ENCODE results near the gene HOXA4.

HOXA4 gene

DNA sequence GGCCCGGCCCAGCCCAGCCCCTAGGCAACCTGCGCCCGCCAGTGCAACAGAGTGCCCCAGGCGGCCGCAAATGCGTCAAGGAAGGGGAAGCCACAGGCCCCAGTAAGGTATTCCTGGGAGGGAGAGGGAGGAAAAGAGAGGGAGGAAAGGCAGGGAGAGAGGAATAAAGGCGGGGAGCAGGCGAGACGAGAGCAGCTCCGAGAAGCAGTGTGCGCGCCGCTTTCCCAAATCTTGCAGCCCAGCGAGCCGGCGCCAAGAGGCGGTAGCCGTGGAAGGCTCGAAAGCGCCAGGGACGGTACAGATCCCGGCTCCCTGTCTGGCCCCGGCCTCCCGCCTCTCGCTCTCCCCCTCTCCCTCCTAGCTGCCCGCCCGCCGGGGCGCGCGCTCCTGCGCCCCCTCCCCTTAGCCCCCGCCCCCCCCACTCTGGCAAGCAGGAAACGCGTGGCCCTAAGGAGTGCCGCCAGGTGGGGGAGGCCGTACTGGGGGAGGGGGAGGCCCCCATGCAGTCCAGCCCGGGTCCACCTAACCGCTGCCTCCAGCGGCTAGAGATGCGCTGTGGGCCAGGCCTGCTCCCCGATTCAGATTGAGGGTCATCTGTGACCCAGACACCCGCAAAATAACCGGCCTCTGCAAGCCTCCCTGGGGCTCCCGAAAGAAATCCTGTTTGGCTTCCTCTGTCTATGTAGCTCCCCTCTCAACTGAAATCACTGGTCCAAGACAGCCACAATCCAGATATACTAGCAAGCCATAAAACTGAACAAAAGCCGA is 39.3 kb upstream of the HOXA4 start:
- peak; percentile 47 to 61 for DNase-seq

DNA sequence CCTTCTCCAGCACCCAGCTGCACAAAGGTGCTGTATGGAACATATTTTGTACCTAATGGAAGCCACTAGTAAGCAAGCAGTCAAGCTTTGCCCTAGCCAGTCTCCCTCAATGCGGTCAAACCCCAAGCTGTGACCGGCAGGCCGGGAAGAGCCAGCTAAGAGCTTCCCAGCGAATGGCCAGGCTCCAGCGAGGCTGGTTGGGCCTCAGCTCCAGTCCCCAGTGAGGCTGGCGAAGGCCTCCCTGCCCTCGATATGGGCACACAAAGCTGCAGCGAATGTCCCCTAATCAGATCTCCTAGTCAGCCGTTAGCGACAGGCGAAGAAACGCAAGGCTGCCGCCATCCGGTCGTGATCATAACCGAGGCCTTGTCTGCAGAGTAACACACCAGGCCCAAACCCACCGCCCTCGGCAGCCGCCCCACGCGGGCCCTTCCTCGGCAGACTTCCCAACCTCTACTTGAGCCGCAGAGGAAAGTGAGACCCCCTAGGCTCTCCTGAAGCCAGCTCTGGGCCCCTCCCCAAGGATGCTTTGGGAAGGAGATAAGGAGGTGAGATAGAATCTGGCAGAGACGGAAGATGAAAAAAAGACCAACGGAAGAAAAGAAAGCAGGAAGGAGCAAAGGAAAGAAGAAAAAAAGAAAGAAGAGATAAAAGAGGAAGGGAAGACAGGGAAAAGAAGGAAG is 37.8 kb upstream of the HOXA4 start:
- DNase-seq: peak in 1 of 2 experiments; percentile 38

DNA sequence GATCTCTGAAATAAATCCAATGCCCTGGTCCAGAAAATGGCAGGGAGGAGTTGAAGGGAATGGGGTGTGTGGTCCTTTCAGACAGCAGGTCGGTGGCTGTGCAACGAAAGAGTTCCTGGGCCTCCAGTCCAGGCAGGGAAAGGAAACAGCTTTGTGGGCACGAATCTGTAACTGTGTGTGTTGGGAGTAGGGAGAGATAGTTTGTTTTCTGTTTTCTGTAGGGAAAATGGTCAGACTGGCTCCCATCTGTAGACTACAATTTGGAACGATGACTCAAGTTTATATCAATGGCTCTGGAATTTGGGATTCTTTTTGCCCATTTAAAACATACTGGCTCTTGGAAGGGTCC is 37.3 kb upstream of the HOXA4 start:
- DNase-seq: peak in 1 of 2 experiments; percentile 34

DNA sequence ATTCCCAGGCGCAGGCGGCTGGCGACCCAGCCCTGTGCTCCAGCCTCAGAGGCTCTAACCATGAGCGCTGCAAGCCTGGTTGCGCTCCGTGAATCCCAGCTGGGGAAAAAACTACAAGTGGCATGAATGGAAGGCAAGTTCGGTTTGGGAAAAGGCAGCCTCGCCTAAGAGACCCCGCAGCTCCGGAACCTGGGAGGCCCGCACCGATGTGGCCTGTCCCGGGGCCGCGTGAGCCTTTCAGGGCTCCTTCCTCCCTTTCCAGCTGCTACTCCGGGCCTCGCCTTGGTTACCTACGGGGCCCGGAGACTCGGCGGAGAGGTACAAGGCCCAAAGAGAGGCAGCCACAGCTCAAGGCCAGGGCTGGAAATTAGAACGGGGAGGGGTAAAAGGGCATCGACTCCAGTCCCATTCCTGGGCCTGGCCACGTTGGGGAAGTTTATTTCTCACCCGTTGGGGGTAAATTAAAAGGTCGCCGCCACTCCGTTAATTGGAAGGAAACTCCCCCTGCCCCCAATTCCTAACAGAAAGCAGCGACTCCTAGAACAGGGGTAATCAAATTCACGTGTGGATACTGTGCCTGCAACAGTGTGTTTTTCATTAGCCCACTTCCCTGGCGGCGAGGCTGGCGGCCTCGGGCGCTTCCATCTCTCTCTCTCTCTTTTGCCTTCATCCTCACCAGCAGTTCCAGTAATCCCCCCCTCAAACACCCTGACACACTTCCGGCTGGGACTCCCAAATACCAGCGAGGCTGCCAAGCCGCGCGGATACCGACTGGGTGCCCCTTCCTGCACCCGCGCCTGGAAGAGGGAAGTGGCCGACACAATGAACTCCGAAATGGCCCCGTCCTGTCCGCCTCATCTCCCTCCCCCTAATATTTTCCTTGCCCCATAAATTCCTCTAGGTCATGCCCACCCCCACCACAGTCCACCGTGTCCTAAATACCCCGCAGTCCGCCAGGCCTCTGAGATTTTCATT is 36.3 kb upstream of the HOXA4 start:
- DNase-seq: no peak

DNA sequence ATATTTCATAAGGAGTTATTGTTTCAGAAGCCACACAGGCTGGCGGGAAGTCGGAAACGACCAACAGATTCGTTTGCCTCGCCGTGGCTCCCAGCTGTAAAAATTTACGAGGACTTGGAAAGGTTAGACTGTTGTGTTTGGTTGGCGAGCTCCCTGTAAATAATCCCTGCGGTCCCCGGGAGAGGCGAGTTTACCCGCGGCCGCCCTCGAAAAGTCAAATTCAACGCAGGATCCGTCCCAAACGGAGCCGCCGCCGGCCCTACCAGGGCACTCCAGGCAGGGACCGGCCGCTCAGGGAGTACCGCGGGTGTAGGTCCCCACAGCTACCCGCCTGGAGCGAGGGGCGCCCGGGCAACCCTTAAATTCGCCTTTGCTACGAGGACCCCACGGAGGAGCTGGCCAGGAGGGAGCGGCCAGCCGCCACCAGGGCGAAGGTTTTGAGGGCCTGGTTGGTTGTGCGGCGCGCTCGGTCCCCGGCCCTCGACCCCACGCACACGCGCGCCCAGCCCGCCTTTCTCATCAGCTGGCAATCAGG is 35.5 kb upstream of the HOXA4 start:
- no peak for DNase-seq

DNA sequence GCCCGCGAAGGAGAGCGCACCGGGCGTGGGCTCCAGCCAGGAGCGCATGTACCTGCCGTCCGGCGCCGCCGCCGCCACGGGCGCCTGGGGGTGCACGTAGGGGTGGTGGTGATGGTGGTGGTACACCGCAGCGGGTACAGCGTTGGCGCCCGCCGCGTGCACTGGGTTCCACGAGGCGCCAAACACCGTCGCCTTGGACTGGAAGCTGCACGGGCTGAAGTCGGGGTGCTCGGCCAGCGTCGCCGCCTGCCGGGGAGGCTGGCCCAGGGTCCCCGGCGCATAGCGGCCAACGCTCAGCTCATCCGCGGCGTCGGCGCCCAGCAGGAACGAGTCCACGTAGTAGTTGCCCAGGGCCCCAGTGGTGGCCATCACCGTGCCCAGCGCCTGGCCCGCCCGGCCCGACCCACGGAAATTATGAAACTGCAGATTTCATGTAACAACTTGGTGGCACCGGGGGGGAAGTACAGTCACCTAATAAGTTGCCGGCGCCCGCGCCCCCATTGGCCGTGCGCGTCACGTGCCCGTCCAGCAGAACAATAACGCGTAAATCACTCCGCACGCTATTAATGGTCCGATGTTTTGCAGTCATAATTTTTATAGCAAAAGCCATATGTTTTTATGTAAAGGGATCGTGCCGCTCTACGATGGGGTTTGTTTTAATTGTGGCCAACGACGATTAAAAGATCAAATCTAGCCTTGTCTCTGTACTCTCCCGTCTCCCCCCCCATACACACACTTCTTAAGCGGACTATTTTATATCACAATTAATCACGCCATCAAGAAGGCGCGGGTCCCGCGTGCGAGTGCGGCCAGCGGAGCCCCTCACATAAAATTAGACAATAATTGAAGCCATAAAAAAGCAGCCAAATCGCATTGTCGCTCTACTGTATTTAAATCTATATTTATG is 34.8 kb upstream of the HOXA4 start, which contains the start of gene HOXA9:
Gene HOXA9 (minus strand): TSS at position 449 of the 907 bp plus-strand sequence. CDS start 80 bp downstream, at position 369.
- no peak for DNase-seq

DNA sequence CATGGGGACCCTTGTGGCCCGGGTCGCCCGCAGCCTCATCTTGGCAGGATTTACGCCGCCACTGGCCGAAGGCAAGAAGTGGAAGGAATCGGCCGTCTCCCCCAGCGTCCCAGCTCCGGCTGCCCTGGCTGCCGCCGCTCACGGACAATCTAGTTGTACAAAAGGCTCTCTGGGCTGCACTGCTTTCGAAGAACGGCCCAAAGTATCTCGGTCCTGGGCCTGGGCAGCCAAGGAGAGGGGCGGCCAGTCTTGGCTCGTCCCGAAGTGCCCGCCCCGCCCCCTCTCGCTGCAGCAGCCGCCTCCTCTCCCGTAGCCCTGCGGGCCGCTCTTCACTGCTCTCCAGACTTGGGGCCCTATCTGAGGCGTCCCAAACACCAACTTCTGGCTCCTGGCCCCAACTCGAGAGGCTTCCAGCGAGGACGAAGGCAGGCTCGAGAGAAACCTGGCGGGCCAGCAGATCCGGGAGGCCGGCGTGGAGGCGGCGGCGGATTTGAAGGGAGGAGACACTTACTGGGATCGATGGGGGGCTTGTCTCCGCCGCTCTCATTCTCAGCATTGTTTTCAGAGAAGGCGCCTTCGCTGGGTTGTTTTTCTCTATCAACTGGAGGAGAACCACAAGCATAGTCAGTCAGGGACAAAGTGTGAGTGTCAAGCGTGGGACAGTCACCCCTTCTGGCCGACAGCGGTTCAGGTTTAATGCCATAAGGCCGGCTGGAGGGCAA is 34.0 kb upstream of the HOXA4 start:
- DNase-seq: no peak

DNA sequence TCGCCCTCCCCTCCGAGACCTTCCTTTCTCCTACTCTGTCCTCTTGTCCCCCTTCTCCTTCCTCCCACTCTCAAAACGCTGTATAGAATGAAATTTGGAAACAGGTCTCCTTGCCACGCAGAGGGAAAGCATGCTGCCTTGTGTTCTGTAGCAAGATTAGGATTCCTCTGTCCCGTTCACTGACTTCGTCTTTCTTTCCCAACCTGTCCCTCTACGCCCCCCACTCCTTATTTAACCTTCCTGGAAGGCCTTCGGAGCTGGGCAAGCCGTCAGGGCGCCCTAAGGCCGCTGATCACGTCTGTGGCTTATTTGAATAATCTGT is 33.4 kb upstream of the HOXA4 start:
- no peak for DNase-seq

DNA sequence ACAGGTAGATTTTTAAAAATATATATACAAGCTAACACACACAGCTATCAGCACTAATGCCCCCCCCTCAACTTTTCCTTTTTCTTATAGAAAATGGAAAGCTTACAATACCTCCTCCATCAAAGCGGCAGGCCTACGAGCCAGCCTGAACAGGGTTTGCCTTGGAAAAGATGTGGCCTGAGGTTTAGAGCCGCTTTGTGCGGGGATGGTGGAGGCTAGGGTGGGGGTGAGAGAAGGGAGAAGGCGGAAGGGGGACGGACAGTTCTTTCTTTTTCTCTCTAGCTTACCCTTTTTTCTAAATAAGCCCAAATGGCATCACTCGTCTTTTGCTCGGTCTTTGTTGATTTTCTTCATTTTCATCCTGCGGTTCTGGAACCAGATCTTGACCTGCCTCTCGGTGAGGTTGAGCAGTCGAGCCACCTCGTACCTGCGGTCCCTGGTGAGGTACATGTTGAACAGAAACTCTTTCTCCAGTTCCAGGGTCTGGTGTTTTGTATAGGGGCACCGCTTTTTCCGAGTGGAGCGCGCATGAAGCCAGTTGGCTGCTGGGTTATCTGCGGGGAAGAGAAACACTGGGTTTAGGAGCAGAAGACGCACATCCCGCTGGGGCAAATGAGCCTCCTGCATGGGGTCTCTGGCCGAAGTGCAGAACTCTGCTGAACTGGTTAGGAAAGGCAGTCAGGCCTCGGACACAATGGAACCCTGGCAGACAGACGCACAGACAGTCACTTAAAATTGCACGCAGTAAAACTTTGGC is 32.9 kb upstream of the HOXA4 start:
- no peak for DNase-seq

DNA sequence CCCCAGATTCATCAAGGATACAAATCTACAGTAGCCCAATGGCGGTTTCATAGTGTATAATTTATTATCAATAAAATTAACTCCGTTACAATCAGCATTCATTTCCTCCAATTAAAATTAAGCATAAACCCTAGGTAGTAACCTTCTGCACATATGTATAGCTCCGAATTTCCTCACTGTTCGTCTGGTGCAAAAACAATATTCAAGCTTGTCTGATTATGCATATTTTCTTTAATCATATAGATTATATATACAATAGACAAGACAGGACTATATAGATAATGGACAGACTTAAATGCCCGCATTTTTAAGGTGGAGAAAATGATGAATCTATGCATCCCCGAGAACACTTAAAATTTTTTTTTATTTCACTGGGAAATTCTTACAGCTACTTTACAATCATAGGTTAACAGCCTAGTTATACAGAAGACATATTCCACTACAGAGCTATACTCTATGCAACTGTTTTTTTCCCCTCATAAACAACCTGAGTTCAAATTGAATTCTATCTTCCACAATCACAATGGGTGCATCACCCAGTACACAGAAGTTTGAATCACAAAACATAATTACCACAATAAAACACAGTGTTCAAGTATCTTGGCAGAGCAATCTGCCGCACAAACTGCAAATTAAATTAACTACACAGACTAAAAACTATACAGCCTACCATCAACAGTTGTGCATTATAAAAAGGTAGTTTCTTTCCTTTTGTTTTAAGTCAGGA is 32.2 kb upstream of the HOXA4 start:
- DNase-seq: no peak

DNA sequence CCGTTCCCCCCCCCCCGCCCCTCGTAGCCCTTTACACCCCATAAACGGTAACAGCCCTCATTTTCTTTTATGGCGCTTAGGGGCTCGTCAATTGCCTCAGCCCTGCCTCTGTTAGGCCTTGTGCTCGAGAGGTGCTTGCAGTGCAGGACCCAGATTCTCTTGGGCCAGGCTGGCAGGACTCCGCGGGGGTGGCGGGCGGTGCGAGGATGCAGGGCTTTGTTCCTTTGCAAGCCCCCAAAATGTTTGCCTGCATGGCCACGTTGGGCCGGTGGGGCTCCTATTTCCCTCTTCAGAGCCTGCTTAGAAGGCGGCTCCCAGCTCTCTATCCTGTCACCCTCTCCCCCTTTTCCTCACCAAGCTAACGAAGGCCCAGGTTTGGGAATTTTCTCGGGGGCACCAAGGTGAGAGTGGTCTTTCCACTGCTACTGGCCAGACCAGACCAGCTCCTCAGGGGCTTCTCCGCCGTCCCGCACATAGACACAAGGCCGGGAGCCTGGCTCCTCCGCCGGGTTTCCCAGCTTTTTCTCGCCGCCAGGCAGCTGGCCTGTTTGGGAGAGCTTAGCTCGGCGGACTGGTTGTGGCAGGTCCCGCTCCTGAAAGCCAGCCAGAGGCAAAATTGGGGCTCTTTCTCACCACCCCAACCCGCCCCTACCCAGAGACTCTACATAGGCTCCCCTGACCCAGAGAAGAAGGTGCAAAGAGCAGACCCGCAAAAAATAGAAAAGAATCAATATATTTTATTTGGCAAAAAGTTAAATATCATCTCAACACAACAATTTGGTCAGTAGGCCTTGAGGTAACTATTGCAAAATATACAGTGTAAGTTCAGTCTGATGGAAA is 31.4 kb upstream of the HOXA4 start:
- no peak for DNase-seq

DNA sequence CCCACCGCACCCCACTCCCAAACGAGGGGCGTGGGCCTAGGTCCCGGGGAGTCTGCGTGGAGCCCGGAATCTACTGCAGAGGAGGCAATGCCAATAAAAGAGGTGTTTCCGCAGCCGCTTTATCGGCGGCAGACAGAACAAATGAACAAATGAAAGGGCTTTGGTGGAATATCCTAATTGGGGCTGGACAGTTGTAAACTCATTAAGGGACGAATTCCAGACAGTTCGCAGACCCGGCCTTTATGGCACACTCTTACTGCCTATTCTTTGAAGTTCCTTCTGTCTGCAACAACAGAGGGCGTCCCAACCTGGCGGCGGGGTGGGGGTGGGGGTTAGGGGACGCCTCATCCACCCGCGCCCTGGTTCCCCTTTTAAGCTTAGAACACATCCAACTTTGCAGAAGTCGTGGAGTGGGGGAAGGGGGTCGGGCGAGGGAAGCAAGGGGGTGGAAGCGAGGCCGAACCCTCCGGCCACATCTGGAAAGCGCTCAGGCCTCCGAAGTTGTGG is 30.7 kb upstream of the HOXA4 start:
- no peak for DNase-seq

DNA sequence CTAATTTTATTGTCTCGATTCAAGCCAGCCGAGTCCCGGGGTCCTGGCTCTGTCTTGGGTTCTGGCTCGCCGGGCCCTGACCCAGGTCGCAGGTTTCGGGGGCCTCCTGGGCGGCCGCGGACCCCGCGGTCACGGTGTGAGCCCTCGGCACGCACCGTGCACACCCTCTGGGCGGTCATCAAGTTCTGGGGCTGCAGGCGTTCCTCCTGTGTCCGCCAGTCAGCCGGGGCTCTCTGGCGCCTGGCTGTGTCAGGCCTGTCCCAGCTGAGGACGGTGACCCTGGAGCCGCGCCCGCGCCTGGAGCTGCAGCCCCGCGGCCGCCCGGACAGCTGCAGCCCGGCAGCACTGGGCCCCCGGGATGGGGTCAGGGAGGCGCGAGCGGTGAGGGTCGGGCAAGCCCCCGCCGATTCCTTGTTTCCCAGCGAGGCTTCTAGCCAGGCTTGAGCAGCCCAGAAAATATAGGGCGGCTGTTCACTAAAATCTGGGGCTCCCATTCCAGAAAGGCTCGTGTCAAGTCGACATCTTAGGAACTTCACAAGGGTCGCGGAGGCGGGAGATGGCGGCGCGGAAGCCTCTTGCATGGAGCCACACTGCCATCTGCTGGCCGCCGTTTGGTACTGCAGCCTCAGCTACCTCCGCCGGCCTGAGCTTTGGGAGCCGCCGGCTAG is 30.1 kb upstream of the HOXA4 start:
- peak; percentile 53 to 71 for DNase-seq

DNA sequence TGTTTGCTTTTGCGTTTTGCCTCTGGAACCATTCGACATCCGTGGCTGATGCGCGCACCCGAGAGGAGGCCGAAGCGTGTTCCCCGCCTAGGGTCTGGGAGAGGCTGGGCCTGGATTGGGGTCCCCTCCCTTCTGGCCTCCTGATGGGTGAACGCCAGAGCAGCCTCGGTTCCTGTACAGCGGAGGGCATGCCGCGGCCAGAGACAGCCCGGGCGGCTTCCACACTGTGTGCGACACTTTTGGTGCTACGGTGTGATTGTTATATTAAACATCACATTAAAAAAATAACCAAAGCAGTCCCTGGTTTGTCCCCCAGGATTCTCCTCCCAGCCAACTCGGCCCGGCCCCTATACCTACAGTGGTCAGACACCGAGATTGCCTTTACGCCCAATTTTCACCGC is 29.6 kb upstream of the HOXA4 start:
- DNase-seq: no peak

DNA sequence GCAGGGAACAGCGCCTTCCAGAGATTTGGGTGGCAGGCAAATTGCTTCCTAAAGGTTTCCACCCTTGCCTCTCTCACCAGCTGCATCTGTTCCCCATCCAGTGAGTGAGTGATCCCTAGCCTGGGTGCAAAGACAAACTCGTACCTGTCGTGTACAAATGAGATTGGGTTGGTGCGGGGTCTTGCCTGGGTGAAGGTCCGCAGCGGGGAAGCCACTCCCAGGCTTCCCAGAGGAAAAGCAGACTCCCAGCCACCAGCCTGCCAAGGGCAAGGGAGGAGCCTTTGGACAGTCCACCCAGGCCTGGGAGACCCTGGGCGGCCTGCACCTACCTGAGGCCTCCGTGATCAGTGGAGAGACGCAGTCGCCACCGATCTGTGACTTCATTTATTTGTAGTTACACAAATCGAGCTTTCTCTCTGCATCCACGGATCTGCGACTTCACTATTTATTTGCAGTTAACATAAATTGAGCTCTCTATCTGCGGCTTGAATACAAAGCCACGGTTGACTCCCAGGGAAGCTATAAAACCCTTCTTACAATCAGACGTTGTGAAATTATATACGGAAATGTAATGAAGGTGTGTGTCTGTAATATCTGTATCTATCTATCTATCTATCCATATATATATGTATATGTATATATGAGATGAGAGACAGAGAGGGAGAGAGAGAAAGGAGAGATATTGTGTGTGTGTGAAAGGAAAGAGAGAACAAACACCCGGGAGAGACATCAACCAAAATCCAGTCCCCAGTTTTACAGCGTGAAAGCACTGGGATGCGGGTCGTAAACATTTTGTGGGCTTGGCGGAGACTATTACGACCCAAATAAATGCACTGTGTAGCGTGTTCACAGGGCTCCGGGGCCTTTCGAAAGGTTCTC is 28.9 kb upstream of the HOXA4 start:
- DNase-seq: no peak

DNA sequence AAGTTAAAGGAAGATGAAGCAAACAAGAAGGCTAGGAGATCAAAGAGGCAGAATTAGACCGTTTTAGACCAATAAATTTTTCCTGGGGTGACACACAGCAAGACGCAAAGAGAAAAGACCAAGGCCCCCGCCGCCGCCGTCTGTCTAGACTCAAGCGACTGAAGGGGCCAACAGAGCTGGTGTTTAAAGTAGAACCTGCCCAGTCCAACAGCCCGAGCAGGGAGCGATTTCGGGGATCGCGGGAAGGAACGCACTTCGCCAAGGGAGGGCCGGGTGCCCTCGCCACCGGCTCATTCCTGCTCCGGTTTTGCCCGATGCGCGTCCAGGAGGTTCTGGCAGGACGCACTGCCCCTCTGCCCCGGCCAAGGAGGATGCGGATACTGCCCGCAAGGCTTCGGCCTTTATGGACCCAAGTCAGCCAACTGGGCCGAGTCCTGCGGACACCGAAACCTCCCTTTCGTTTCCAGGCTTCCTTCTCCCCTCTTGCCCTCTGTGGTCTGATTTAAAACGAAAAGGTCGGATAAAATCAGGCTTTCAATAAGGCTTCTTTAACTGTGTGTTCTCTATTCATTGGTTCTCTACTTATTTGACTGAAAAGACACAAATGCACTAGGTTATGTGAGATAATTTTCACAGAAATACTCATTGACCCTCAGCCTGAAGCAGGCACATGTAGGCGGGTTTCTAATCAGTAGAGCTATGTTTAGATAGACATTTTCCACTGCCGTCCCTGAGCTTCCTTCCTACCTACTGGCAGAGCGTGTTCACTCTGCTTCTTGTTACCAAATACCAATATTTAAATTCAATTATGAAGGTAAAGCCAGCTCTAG is 28.1 kb upstream of the HOXA4 start:
- no peak for DNase-seq

All from NCI-H187 (cell line).